Left hindlimb (tissue), 1 donor: ENCODE results near the gene COL13A1.
A peak's percentile ranks its signal among the peaks of the same experiment; 100 is the strongest.

Experiments
- DNase-seq: peaks from one replicate; pipeline ENCODE4 v3.0.0-alpha.2; 2018

COL13A1 gene

DNA sequence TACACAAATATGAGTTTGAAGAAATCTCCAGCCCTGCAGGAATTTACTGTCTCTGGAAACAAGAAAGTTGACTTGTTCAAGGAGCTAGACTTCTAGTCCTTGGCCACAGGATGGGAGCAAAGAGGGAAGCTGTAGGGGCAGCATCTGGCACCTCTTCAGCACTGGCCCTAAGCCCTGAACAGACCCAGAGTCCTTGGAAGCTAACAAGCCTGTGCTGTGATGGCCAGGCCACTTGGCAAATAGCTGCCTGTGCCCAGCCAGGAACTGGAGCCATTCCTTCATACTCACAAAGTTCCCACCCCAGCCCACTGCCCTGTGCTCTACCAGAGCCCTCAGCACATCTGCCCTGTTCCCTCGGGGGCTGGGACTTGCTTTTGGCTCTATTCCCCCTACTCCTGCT, 9.4 kb upstream of the COL13A1 start:
- no peak for DNase-seq

DNA sequence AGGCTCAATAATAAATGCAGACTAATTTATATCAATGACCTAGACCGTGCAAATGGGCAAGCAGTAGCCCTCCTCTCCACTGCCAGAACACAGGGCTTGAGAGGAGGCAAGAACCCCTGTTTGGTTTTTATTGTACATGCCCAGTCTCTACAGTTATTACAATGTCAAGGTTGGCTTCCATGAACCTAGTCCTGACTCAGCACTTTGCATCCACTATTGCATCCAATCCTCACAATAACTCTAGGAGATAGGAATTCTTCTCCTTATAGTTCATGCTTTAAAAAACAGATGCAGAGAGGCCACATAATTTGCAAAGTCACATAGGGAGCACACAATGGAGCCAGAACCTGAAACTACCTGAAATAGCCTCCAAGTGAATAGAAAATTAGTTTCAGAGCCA, 7.0 kb upstream of the COL13A1 start:
- DNase-seq: no peak

DNA sequence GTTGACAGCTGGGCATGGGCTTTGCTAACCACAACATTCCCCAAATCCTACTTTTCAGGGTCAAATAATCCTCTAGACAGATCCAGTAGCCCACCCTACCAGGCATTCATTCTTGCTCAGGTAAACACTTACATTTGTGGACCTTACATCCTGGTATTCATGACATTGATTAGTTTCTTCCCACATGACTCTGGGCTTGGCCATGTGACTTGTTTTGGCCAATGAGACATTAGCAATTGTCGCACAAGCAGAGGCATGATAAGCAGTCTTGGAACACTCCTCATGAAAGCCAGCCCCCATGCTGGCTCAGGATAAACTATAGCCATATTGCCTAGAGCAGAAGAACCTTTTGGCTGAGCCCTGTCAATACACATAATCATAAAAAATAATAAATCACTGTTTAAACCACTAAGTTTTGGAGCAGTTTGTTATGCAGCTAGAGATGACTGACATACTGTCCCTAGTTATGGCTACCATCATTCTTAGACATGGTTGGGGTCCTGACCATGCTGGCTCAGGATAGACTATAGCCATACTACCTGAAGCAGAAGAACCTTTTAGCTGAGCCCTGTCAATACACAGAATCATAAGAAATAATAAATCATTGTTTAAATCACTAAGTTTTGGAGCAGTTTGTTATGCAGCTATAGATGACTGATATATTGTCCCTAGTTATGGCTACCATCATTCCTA, 6.3 kb upstream of the COL13A1 start:
- DNase-seq: no peak

DNA sequence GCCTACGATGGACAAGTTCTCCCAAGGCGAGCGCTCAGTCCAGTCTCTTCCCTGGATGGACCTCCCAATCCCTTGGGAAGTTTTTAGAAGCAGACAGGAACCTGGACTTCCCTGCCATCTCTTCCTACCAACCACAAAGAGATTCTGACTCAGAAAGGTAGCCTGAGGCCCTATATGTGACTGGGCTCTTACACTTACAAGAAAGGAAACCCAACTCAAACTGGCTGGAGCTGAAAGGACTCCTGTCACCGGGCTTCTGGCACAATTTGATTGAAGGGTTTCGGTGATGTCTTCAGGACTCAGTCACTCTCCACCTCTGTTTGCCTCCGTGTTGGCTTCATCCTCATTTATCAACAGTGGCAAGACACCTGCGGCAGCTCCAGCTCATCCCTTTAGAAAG, 3.7 kb upstream of the COL13A1 start:
- DNase-seq: no peak

DNA sequence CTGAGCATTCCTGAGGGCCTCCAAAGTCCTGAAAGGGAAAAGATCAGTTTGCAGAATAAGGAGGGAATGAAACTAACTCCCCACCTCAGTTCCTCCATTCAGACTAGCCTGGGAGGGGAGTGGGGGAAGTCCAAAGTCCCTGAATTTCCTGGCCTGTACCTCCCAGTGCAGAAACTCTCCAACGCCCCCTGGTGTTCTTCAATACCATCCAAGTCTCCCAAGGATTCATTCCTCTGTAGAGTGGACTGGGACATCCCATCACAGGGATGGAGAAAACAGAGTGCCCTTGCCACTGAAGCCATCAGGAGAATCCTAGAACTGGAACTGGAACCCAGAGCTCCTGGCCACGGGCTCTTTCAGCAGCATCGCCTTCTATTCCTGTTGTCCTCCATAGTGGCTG, 1.6 kb upstream of the COL13A1 start:
- DNase-seq: peak; percentile 57

DNA sequence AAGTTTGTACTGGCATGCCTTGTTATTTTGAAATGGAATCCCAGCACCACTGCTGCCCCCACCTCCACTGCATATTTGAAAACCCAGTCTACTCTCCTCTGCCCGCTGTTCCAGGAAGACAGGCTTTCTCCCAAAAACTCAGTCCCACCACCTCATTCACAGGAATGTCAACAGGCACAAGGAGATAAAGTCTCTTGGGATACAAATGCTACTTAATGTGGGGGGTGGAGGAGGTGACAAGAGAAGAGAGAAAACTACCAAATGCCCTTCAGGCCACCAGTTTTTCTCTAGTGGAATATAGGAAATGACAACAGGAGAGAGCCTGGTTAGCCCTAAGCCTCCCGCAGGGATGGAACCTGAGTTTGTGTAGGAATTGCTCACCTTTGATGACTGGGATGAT, 1.0 kb upstream of the COL13A1 start:
- no peak for DNase-seq

DNA sequence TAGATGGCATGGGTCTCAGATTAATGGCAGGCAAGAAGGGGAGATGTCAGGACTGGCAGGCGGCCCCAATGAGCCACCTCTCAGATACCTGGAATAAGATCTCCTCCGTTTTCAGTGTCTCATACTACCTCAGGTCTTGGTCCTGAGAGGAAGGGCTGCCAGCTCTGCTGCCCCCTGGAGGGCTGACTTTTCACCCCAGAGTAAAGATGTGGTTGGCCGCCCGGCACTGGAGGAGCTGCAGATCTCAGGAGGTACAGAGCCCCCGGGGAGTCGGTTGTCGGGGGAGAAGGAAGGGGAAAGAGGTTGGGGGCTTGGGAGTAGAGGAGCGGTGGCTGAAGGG, 642 bp upstream of the COL13A1 start:
- peak; percentile 53 for DNase-seq

DNA sequence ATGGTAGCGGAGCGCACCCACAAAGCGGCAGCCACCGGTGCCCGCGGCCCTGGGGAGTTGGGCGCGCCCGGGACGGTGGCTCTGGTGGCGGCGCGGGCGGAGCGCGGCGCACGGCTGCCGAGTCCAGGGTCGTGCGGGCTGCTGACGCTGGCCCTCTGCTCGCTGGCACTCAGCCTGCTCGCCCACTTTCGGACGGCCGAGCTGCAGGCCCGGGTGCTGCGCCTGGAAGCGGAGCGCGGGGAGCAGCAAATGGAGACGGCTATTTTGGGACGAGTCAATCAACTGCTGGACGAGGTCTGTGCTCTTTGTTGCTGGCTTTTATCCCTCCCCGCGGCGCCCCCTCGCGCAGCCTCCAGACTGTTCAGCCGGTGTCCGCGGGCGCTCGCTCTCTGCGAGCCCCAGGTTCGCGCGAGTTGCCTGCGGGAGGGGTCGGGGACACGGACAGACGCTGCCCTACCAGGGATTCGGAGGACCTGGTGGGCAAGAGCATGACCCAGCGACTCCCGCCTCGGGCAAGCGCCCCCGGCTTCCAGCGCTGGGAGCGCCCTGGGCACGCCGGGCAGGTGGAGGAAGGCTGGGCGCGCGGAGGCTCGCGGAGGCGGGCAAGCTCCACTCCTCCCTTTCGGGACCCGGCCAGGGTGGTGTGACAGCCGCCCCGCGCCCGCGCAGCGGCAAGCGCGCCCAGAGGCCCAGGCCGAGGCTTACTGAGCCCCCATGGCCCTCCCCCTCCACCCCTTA, 887 bp downstream of the COL13A1 start:
- DNase-seq: peak; percentile 77

DNA sequence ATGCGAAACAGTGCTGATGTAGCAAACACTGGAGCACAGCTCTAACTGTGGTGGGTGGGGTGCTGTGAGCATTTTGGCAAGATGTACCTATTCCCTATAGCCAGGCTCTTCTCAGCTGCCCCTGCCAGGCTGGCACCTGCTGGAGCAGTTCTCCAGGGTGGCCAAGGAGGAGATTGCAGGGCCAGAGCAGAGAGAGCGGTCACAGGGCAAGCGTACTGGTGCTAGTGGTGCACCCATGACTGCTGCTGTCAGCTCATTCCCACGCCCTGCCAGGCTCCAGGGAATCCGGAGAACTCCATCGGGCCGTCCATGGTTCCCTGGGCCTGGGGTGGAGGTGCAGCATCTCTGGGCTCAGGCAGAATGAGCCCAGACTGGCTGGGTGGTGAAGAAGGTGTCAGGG, 2.1 kb downstream of the COL13A1 start:
- DNase-seq: no peak

DNA sequence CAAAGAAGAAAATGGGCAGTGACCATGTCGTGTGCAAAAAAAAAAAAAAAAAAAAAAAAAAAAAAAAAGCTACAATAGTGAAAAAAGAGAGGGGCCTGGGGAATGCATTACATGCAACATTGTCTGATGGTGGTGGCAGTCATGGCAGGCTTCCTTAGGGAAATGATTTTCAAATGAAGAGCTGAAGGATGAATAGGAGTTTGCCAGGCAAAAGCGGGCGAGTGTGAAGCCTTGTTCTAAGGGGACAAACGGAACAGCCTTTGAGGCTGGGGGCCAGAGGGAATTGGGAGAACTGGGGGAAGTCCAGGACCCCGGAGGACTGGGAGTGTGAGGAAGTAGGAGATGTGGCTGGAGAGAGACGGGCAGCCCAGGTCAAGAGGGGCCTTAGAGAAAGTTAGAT, 3.1 kb downstream of the COL13A1 start:
- no peak for DNase-seq

DNA sequence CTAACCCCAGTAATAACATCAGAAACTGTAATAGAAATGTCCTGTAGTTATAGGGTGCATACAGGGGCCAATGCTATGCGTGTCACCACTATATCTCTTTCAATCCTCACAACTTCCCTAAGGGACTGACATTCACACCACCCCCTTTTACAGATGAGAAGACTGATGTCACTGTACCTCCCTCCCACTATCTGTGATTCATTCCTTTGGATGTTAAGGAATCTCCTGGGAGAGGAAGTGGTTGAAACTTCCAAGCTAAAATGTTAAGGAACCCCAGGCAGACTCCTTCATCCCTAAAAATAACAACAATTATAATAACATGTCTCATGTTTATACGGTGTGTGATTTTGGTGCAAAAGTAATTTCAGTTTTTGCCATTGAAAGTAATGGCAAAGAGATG, 5.4 kb downstream of the COL13A1 start:
- DNase-seq: no peak

DNA sequence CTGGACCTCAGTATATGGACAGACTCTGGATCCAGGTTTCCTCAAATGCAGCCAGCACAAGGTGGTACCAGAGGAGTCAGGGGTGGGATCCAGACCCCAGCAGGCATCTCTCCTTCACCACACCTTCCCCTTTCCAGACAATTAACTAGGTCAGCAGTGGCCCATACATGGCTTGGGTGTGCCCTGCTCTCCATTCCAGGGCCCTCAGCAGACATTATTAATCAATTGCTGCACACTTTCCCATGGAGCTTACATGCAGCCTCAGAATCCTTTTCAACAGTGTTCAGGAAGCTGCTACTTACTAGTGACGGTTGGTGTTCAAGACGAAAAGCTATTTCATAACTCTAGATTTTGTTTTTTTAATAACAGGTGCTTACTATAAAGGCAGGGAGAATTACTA, 6.0 kb downstream of the COL13A1 start:
- no peak for DNase-seq

DNA sequence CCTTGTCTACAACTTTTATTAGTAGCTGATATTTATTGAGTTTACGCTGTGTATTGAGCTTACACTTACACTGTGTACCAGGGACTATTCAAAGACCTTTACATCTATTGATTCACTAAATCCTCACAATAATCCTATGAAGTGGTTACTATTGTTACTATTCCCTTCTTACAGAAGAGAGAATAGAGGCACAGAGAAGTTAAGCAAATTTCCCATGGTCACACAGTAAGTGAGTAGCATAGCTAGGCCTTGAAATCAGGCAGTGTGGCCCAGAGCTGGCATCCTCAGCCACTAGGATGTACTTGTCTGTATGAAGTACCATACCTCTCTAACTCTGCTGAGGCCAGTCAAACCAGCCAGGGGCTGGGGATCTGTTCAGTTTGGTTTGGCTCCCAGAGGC, 7.6 kb downstream of the COL13A1 start:
- DNase-seq: no peak

DNA sequence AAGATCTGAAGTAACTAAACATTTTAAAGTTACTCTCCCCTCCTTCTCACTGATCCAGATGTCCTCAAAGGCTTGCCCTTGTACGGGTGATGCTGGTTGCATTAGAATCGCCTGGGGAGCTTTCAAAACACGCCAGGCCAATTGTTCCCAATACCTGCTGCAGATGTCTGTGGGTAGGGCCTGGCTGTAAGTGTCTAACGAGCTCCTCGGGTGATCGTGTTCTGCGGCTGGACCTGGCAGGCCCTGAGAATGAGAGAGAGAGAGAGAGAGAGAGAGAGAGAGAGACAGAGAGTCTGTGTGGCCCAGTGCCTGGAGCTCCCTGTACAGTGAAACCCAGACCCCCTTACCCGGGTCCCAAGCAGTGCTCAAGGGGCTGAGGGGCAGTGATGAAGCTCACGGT, 8.4 kb downstream of the COL13A1 start:
- no peak for DNase-seq

DNA sequence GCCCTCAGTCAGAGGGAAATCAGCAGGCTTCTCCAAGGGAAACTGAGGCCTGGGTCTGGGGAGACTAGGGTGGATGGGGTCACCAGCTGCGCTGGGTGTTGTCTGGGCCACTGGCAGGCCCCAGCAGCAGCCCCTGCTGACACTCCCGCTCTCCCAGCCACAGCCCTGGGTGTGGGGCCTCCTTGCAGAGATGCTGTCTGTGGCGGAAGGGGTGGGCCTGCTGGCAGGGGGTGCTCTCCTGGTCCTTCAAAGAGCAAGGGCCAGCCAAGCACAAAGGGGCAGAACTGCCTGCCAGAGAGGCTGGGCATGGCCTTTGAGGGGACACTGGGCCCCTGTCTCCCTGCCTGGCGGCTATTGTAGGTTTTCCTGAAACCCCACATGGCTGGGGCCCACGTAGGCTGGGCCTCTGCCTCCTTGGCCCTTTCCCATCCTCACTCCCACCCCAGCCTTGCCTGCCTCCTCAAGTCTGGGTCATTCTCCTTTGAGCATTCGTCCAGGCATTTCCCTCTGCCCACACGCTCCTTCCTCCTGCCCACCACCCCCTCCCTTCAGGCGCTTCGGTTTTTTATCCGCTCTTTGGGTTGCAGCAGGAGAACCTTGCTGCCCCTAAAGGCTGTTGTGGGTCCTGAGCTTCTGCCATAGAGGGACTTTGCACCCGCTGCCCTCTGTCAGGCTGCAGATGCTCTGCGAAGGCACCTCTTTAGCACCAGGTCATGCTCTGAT, 9.1 kb downstream of the COL13A1 start:
- DNase-seq: no peak

DNA sequence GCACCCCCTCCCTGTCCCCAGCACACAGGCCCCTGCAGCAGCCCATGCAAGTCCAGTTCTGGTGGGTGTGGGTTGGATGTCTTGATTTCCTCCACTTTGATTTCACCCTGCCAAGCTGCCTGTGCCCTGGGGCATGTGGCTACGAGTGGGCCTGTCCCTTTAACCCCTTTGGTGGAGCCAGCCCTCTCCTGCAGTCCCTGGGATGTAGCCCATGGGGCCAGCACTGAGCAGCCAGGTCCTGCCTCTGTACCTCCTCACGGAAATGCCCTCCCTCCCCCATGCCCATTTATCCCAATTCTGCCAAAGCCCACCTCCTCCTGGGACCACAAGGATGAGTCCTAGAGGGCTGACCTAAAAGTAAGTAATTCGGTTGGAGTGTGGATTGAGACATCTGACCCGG, 11.9 kb downstream of the COL13A1 start:
- no peak for DNase-seq

DNA sequence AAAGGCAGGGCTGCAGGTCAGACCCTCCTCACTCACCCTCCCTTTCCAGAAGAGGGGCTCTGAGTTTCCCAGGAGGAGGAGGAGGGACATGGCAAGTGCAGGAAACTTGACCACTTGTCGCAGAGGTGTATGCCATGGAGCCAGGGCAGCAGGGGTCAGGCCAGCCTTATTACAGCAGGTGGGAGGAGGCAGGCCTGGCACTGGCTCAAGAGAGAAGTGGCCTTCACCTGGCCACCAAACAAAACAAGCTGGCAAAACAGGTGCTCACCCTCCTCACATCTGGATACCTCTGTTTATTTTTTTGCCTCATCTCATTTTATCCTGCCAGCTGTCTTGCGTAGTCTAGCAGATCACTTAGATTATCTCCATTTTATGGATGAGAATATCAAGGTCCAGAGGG, 12.5 kb downstream of the COL13A1 start:
- DNase-seq: no peak

DNA sequence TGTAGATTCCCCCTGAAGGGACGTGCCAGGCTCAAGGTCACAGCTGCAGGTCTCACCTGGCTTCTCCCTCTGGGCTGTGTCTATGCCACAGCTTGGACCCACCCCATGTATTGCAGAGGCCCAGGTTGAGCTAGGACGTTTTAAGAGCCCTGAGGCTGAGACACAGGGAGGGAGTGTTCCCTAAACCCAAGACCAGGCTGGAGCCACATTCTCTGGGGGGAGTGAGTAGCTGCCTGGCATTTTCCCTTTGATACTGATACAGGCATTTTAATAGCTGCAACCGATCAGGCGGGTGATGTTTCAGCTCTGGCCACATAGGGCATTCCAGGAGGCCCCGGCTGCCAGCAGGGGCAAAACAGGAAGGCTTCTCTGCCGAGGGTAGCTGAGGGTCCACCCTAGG, 13.4 kb downstream of the COL13A1 start:
- DNase-seq: no peak

DNA sequence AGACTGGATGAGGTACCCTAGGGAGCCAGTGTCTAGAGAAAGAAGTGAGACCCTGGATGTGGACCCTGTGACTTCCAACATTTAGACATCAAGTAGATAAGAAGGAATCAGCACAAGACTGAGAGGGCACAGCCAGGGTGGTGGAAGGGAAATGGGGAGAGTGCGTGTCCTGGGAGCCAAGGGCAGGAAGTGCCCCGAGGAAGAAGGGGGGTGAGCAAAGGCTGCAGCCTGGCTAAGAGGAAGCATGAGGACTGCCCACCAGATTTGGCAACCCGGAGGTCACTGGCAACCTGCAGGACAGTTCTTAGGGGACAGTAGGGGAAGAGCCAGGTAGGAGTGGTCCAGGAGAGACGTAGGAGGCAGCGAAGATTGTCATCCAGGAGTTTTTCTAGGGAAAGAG, 14.8 kb downstream of the COL13A1 start:
- DNase-seq: no peak

DNA sequence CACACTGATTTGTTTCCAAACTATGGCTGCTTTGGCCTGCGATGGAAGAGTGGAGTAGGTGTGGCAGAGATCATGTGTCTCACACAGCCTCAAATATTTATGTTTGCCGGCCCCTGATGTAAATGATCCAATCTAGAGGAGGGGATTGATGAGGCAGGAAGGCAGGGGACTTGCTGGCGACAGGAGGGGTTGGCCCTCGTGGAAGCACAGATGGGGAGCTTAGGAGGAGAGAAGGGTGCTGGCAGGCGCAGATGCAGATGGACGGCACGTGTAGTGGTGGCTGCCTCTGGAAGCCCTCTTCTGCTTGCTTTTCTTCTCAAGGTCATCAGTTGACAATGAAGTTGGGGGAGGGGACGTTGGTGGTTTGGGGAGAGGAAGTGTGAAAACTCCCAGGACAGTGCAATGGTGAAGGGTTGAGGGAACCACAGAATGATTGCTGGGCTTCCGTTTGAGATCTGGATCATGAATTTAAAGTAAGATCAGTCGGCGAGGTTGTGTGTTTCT, 15.4 kb downstream of the COL13A1 start:
- DNase-seq: no peak

DNA sequence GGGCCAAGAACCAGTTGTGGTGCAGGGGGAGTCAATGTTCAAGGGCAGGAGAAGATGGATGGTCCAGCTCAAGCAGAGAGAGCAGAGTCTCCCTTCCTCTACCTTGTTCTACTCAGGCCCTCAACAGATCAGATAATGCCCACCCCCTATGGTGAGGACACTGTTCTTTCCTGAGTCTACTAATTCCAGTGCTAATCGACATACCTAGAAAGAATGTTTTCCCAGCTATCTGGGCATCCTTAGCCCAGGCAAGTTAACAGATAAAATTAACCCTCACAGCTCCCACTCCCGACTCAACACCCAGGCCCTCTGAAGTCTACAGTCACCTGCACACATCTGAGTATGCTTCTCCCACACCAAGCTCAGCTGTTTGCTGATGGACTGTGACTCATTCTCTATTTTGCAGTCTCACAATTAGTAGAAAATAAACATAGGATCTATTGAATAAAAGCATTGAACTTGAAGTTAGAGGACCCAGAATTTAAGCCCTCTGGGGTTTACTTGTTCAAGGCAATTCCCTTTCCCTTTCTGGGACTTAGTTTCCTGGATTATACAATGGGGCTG, 17.1 kb downstream of the COL13A1 start:
- DNase-seq: no peak

DNA sequence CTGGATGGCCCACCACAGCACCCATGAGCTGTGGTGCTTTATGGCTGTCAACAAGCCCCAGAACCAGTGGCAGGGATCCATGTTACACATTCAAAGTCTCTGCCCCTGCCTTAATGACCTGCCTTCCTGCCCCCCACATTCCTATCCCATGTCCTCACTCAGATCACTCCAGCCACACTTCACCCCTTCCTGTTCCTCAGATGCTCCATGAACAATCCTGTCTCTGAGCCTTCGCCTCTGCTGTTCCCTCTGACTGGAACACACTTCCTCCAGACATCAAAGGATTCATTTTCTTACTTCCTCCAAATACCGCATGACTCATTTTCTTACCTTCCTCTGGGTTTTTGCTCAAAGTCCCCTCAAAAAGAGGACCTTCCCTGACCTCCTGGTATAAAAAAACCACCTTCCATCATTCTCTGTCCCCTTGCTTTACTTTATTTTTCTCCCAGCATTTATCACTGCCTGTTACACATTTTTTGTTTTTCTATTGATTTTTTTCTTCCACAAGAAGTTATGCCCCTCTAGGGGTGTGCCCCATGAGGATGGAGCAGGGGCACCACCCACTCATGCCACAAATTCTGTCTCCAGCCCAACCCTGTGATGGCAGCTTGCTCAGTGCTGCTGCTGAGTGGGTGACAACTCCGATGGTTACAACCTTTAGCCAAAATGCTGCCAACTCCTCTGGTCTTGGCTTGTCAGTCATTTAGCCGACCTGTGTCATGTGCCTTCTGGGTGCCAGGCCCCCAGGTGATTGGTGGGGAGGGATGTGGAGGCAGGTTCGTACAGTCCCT, 18.2 kb downstream of the COL13A1 start:
- no peak for DNase-seq

DNA sequence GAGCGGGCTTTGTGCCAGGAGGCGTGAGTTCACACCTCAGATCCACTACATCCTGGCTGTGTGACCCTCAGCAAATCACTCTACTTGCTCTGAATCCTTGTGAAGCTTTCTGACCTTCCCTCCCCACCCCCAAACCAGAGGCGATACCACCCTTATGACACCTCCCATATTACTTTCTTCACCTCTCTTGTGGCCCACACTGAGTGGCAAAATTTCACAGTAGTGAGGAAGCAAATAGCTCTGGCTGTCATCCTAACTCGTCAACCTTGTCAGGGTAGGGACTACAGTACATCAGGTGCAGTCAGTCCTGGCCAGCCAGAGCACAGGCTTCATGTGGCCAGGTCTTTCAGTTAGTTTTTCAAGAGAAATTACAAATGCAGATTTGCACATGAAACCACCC, 19.1 kb downstream of the COL13A1 start:
- no peak for DNase-seq
